ENCODE data around the gene TNFAIP8L3.

The TNFAIP8L3 gene

GRCh38 chr15:51112078-51112477, 17.4 kb upstream of the TNFAIP8L3 start:
- peaks cover 4% of the 10 kb centered on the region; the same call in 1 of the 2 replicates for H3K4me1 ChIP-seq (ENCODE audit: insufficient read depth, low read length)
- no peaks in the 10 kb centered on the region for H3K9me3 ChIP-seq (ENCODE audit: insufficient read depth, low read depth, low read length)
- H3K27me3 ChIP-seq (ENCODE audit: insufficient read depth, low read length) = no peaks in the 10 kb centered on the region
- H3K27ac ChIP-seq (ENCODE audit: low read depth, low read length) = no peak overlapping the region
- WGBS = 73% methylated on average over 1 of the region's 1 CpG
- no peaks in the 10 kb centered on the region for H3K36me3 ChIP-seq (ENCODE audit: insufficient read depth, low read length)
- no peak overlapping the region for H3K4me3 ChIP-seq (ENCODE audit: low read length)
- H3K9ac ChIP-seq (ENCODE audit: low read depth, low read length) = no peak overlapping the region

GRCh38 chr15:51111061-51111460, 16.4 kb upstream of the TNFAIP8L3 start:
- Histone ChIP-seq H3K4me3 (ENCODE audit: low read length) (no peak overlapping the region), H3K27me3 (ENCODE audit: insufficient read depth, low read length) (no peaks in the 10 kb centered on the region), H3K36me3 (ENCODE audit: insufficient read depth, low read length) (no peaks in the 10 kb centered on the region), H3K9ac (ENCODE audit: low read depth, low read length) (no peak overlapping the region), H3K27ac (ENCODE audit: low read depth, low read length) (no peak overlapping the region), H3K4me1 (ENCODE audit: insufficient read depth, low read length) (no peaks in the 10 kb centered on the region; the same call in 1 of the 2 replicates), H3K9me3 (ENCODE audit: insufficient read depth, low read depth, low read length) (no peaks in the 10 kb centered on the region)
- WGBS = 99% methylated on average over 2 of the region's 2 CpGs

GRCh38 chr15:51110171-51110570, 15.5 kb upstream of the TNFAIP8L3 start:
- Histone ChIP-seq H3K4me3 (ENCODE audit: low read length) (no peak overlapping the region), H3K9ac (ENCODE audit: low read depth, low read length) (no peak overlapping the region), H3K27me3 (ENCODE audit: insufficient read depth, low read length) (no peaks in the 10 kb centered on the region), H3K27ac (ENCODE audit: low read depth, low read length) (no peak overlapping the region), H3K4me1 (ENCODE audit: insufficient read depth, low read length) (peaks cover 4% of the 10 kb centered on the region; the same call in 1 of the 2 replicates), H3K9me3 (ENCODE audit: insufficient read depth, low read depth, low read length) (no peaks in the 10 kb centered on the region), H3K36me3 (ENCODE audit: insufficient read depth, low read length) (no peaks in the 10 kb centered on the region)
- WGBS = 94% methylated on average over 3 of the region's 3 CpGs

DNA sequence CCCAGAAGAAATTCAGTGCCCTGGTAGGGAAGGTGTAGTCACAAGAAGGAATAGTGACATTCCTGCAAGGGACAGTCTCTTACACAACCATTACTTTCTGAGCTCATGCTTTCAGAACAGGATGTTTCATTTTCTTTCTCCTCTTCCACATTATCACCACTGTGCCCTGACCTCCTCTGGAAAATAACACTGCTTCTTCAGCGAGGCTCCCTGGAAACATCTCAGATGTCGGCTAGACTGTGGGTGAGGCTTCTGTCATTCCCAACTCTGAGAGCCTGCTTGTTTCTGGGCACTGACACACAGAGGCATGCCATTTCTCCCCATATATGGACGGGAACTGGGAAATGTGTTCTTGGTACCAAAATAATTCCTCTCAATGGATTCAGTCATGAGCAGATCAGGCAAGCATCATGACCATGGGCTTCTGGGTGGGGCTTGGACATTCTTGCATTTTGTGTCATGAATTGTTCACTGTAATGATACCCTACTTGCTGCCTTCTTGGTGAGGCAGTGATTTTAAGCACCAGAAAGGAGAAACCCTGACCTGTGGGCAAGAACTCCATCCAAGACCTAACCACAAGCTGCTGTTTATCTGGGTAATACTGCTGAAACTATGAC, 14.3 kb upstream of the TNFAIP8L3 start:
- Histone ChIP-seq H3K27ac (ENCODE audit: low read depth, low read length) (no peak overlapping the region), H3K9me3 (ENCODE audit: insufficient read depth, low read depth, low read length) (no peaks in the 10 kb centered on the region), H3K4me1 (ENCODE audit: insufficient read depth, low read length) (peaks cover 4% of the 10 kb centered on the region; the same call in 1 of the 2 replicates), H3K4me3 (ENCODE audit: low read length) (no peak overlapping the region), H3K27me3 (ENCODE audit: insufficient read depth, low read length) (no peaks in the 10 kb centered on the region), H3K36me3 (ENCODE audit: insufficient read depth, low read length) (no peaks in the 10 kb centered on the region), H3K9ac (ENCODE audit: low read depth, low read length) (no peak overlapping the region)
- WGBS = 87% methylated on average over 3 of the region's 3 CpGs

DNA sequence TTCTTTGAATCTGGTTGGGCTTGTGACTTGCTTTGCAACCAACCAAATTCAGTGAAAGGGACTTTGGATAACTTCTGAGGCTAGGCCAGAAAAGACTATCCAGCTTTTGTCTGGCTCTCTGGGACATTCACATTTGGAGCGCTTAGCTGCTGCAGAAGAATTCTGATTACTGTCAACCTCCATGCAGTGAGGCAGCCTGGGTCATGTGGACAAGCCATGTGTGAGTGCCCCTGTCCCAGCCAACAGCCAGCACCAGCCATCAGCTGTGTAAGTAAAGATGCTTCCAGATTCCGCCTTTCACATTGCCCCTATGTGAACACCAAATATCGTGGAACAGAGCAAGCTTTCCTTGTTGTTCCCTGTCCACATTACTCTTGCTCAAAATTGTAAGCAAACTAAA, 12.9 kb upstream of the TNFAIP8L3 start:
- Histone ChIP-seq H3K4me1 (ENCODE audit: insufficient read depth, low read length) (peaks cover 4% of the 10 kb centered on the region; the same call in 1 of the 2 replicates), H3K27me3 (ENCODE audit: insufficient read depth, low read length) (no peaks in the 10 kb centered on the region), H3K4me3 (ENCODE audit: low read length) (no peak overlapping the region), H3K36me3 (ENCODE audit: insufficient read depth, low read length) (no peaks in the 10 kb centered on the region), H3K9ac (ENCODE audit: low read depth, low read length) (no peak overlapping the region), H3K27ac (ENCODE audit: low read depth, low read length) (no peak overlapping the region), H3K9me3 (ENCODE audit: insufficient read depth, low read depth, low read length) (no peaks in the 10 kb centered on the region)
- 94% methylated on average over 3 of the region's 3 CpGs for WGBS

GRCh38 chr15:51106481-51106880, 11.8 kb upstream of the TNFAIP8L3 start:
- Histone ChIP-seq H3K9me3 (ENCODE audit: insufficient read depth, low read depth, low read length) (no peaks in the 10 kb centered on the region), H3K4me3 (ENCODE audit: low read length) (no peak overlapping the region), H3K27ac (ENCODE audit: low read depth, low read length) (no peak overlapping the region), H3K27me3 (ENCODE audit: insufficient read depth, low read length) (no peaks in the 10 kb centered on the region), H3K36me3 (ENCODE audit: insufficient read depth, low read length) (no peaks in the 10 kb centered on the region), H3K9ac (ENCODE audit: low read depth, low read length) (no peak overlapping the region), H3K4me1 (ENCODE audit: insufficient read depth, low read length) (peaks cover 4% of the 10 kb centered on the region; the same call in 1 of the 2 replicates)

DNA sequence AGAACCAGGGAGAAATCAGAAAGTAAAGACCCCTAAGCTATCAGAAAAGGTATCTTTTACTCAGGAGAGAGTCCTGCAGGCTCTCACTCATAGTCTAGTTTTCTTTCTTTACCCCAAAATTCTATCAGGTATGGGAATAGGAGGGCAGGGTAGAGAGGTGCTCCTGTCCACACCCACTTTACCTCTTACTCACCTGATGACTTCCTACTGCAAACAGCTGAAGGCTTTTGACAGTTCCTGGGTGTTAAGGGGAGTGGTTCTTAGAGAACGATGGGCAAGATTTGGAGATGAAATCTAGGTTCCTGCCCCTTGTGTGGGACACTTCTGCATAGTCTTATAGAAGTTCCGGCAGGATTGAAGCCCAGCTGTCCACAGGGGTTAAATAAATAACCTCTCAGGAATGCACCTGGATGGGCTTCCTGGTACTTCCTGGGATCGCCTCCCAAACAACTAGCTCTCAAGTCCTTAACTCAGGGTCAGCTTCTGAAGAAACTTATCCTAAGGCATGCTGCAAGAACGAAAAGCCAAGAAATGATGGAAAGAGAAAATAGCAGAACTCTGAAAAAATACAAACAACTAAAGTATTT, 10.8 kb upstream of the TNFAIP8L3 start:
- Histone ChIP-seq H3K9ac (ENCODE audit: low read depth, low read length) (no peak overlapping the region), H3K36me3 (ENCODE audit: insufficient read depth, low read length) (no peaks in the 10 kb centered on the region), H3K27ac (ENCODE audit: low read depth, low read length) (no peak overlapping the region), H3K9me3 (ENCODE audit: insufficient read depth, low read depth, low read length) (no peaks in the 10 kb centered on the region), H3K4me1 (ENCODE audit: insufficient read depth, low read length) (peaks cover 4% of the 10 kb centered on the region; the same call in 1 of the 2 replicates), H3K4me3 (ENCODE audit: low read length) (no peak overlapping the region), H3K27me3 (ENCODE audit: insufficient read depth, low read length) (no peaks in the 10 kb centered on the region)
- WGBS = 85% methylated on average over 4 of the region's 4 CpGs

- no peaks in the 10 kb centered on the region for H3K36me3 ChIP-seq (ENCODE audit: insufficient read depth, low read length)
- H3K9ac ChIP-seq (ENCODE audit: low read depth, low read length) = no peak overlapping the region
- no peaks in the 10 kb centered on the region for H3K9me3 ChIP-seq (ENCODE audit: insufficient read depth, low read depth, low read length)
- H3K27me3 ChIP-seq (ENCODE audit: insufficient read depth, low read length) = no peaks in the 10 kb centered on the region
- no peak overlapping the region for H3K27ac ChIP-seq (ENCODE audit: low read depth, low read length)
- H3K4me1 ChIP-seq (ENCODE audit: insufficient read depth, low read length) = peaks cover 4% of the 10 kb centered on the region; the same call in 1 of the 2 replicates
- no peak overlapping the region for H3K4me3 ChIP-seq (ENCODE audit: low read length)
- 87% methylated on average over 3 of the region's 3 CpGs for WGBS
Observed at GRCh38 chr15:51104512-51104911, 9.8 kb upstream of the TNFAIP8L3 start.

DNA sequence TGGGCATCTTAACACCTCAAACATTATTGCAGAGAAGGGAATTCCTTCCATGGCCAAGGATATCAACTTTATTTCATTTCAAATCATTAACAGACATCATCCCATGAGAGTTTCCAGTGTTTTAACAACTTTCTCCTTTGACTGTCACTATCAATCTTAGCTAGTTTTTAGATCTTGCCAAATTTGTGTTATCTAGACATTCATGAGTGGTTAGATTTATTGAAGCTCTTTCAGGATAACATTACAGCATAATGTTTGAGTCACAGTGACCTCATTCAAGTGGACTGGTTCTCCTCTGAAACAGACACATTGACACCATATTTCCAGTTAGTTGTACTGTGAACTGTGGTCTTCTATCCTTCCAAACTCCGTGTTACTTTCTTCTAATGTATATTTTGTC, 8.6 kb upstream of the TNFAIP8L3 start:
- H3K4me3 ChIP-seq (ENCODE audit: low read length) = no peak overlapping the region
- no peak overlapping the region for H3K9ac ChIP-seq (ENCODE audit: low read depth, low read length)
- H3K27ac ChIP-seq (ENCODE audit: low read depth, low read length) = no peak overlapping the region
- H3K4me1 ChIP-seq (ENCODE audit: insufficient read depth, low read length) = peaks cover 4% of the 10 kb centered on the region; the same call in 1 of the 2 replicates
- H3K9me3 ChIP-seq (ENCODE audit: insufficient read depth, low read depth, low read length) = no peaks in the 10 kb centered on the region
- WGBS = 96% methylated on average over 1 of the region's 1 CpG
- H3K36me3 ChIP-seq (ENCODE audit: insufficient read depth, low read length) = no peaks in the 10 kb centered on the region
- no peaks in the 10 kb centered on the region; the same call in 1 of the 2 replicates for H3K27me3 ChIP-seq (ENCODE audit: insufficient read depth, low read length)

DNA sequence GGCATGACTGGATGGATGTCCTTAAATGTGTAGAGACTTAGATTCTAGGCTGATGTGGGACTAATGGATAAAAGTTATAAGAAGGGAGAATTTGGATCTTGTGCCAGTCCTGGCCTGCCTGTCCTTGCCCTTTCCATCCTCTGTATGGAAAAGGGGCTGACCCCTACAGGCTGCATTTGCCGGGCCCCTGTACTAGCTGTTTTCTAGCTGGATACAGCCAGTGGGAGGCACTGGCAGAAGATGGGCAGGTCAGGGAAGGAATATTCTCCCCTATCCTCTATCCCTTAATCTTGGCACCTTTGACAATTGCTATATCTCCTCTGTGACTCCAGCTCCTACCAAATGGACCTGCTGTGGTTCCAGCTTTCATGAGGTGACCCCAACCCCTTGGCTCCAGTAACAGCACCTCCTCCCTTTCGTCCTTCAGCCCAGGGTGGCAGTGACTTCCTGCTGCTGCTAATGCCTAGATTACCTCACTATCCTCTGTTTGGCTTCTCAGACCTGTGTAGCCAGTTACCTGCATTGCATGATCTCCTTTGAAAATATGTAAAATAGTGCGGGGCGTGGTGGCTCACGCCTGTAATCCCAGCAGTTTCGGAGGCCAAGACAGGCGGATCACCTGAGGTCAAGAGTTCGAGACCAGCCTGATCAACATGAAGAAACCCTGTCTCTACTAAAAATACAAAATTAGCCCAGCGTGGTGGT, 6.2 kb upstream of the TNFAIP8L3 start:
- Histone ChIP-seq H3K27me3 (ENCODE audit: insufficient read depth, low read length) (peaks cover 24% of the 10 kb centered on the region), H3K4me1 (ENCODE audit: insufficient read depth, low read length) (peaks cover 3% of the 10 kb centered on the region; the same call in 1 of the 2 replicates)
- 88% methylated on average over 9 of the region's 9 CpGs for WGBS

DNA sequence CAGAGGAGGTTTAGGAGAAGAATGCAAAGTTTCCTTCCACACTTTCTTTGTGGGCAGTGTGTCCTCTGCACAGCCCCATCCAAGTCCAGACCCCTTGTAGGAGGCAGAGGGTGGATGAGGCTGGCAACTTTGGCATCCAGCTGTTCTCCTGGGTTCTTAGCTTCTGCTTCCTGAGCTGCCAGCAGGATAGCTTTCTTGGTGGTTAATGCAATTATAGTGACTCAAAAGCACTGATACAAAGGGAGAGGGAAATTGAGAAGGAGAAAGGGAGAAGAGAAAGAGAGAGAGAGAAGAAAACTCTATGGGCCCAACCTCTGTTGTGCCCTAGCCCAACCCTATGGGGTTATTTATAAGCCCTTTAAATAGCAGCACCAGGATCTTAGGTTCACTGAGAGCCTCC, 4.5 kb upstream of the TNFAIP8L3 start:
- Histone ChIP-seq H3K27ac (ENCODE audit: low read depth, low read length) (no peak overlapping the region), H3K4me1 (ENCODE audit: insufficient read depth, low read length) (no peaks in the 10 kb centered on the region; the same call in 1 of the 2 replicates), H3K4me3 (ENCODE audit: low read length) (no peak overlapping the region), H3K9me3 (ENCODE audit: insufficient read depth, low read depth, low read length) (no peaks in the 10 kb centered on the region), H3K27me3 (ENCODE audit: insufficient read depth, low read length) (peaks cover 40% of the 10 kb centered on the region), H3K36me3 (ENCODE audit: insufficient read depth, low read length) (no peaks in the 10 kb centered on the region), H3K9ac (ENCODE audit: low read depth, low read length) (no peak overlapping the region)

More for the DNA sequence above, 6.2 kb upstream of the TNFAIP8L3 start:
- H3K4me3 ChIP-seq (ENCODE audit: low read length) = no peak overlapping the region
- no peak overlapping the region for H3K9ac ChIP-seq (ENCODE audit: low read depth, low read length)
- no peaks in the 10 kb centered on the region for H3K36me3 ChIP-seq (ENCODE audit: insufficient read depth, low read length)
- H3K9me3 ChIP-seq (ENCODE audit: insufficient read depth, low read depth, low read length) = no peaks in the 10 kb centered on the region
- H3K27ac ChIP-seq (ENCODE audit: low read depth, low read length) = no peak overlapping the region

All from HUES64 (cell line).